GM12878 (cell line): ENCODE data around the gene MID1. TPM values are rescaled to one million over a fixed set of nuclear protein-coding genes. Genes with fewer than 3 reads are reported as not detected.

Source experiments
- ATAC-seq: fragments of 200-7000 bp; cut with Tn5 transposase; 3 replicates; pipeline ENCODE4 v1.9.1; 2020; ENCODE audit warnings: mild to moderate bottlenecking, moderate library complexity
- BruUV-seq: library from RNA; stranded (reverse); fragments of 400-500 nt; replicated peaks from 2 replicates; lab custom pipeline; 2021; lab: Mats Ljungman, UMichigan
- CTCF ChIA-PET: fragments of 300-600 bp; sonication (Branson Sonifier 250); formaldehyde crosslinking; extraction: SDS; loops from one replicate; lab custom pipeline; 2021; ENCODE audit warnings: inconsistent platforms; lab: Yijun Ruan, JAX
- POLR2A ChIA-PET: fragments of 350-600 bp; formaldehyde crosslinking; extraction: SDS; loops from one replicate; lab custom pipeline; 2021; ENCODE audit warnings: inconsistent platforms; lab: Charles Lee
- RAD21 ChIA-PET: fragments of 300-600 bp; sonication (Branson Sonifier 250); formaldehyde crosslinking; loops from one replicate; lab custom pipeline; 2023; ENCODE audit warnings: antibody characterized with exemption; ENCODE audit not compliant: unreplicated experiment; lab: Charles Lee
- SMC1A ChIA-PET: fragments of 300-600 bp; sonication (Branson Sonifier 250); formaldehyde crosslinking; loops from one replicate; lab custom pipeline; 2023; ENCODE audit not compliant: unreplicated experiment, uncharacterized antibody; lab: Charles Lee
- DNase-seq: peaks from one replicate; pipeline ENCODE4 v3.0.0-alpha.2; 2011; ENCODE audit warnings: low read depth, low spot score
- FAIRE-seq: peaks from 3 replicates; lab custom pipeline; 2011; peaks lifted over from hg19 to GRCh38; lab: Jason Lieb, UNC
- H2AFZ ChIP-seq: 2 replicates; pipeline ENCODE4 v1.6.0; 2011; ENCODE audit warnings: low read depth, low read length, control low read depth; ENCODE audit not compliant: control insufficient read depth
- H3K27ac ChIP-seq: 2 replicates; pipeline ENCODE4 v1.5.1; 2011; ENCODE audit warnings: control low read depth; ENCODE audit not compliant: control insufficient read depth, insufficient read depth
- H3K27me3 ChIP-seq, 2 experiments: replicated peaks in 1 of 2; 2 replicates each; pipeline versions ENCODE4 v1.6.0 to v1.6.1; 2011; ENCODE audit warnings: low read length in 1 of 2; ENCODE audit not compliant: control insufficient read depth in 2 of 2, insufficient read depth in 2 of 2
- H3K36me3 ChIP-seq, 2 experiments: 2 replicates each; pipeline ENCODE4 v1.5.1; 2011; ENCODE audit warnings: low read length in 1 of 2; ENCODE audit not compliant: control insufficient read depth in 2 of 2, insufficient read depth in 2 of 2
- H3K4me1 ChIP-seq: 2 replicates; pipeline ENCODE4 v1.6.1; 2011; ENCODE audit warnings: mild to moderate bottlenecking, low read length, moderate library complexity, mixed read lengths; ENCODE audit not compliant: control insufficient read depth, insufficient read depth
- H3K4me2 ChIP-seq: 2 replicates; pipeline ENCODE4 v1.6.0; 2011; ENCODE audit warnings: control low read depth; ENCODE audit not compliant: control insufficient read depth, insufficient read depth
- H3K4me3 ChIP-seq: fragments of 200-600 bp; sonication (generic); 2 replicates; pipeline ENCODE4 v1.5.1; 2016
- H3K79me2 ChIP-seq: 2 replicates; pipeline ENCODE4 v1.6.0; 2011; ENCODE audit warnings: low read length; ENCODE audit not compliant: control insufficient read depth, insufficient read depth
- H3K9ac ChIP-seq: 2 replicates; pipeline ENCODE4 v1.8.0; 2011; ENCODE audit warnings: low read length, control low read depth, mixed read lengths; ENCODE audit not compliant: control insufficient read depth, insufficient read depth
- H3K9me3 ChIP-seq: replicated peaks from 3 replicates; pipeline ENCODE4 v1.5.1; 2011; ENCODE audit warnings: mild to moderate bottlenecking, low read length; ENCODE audit not compliant: control insufficient read depth, insufficient read depth
- H4K20me1 ChIP-seq: 2 replicates; pipeline ENCODE4 v1.6.0; 2011; ENCODE audit not compliant: control insufficient read depth, insufficient read depth
- ASH2L ChIP-seq: fragments of 300-600, 200-600 bp; sonication (generic); IDR thresholded peaks from 2 replicates; pipeline ENCODE4 v1.6.1; 2017; ENCODE audit warnings: low read depth, mild to moderate bottlenecking, borderline replicate concordance
- HDAC6 ChIP-seq: fragments of 200-600 bp; sonication (generic); IDR thresholded peaks from one replicate; pipeline ENCODE4 v1.8.0; 2017; ENCODE audit warnings: antibody characterized with exemption; ENCODE audit not compliant: unreplicated experiment
- IKZF2 ChIP-seq, 2 experiments: fragments of 450-650 bp; IDR thresholded peaks; 2 replicates each; pipeline ENCODE4 v1.6.1; 2017; ENCODE audit warnings: mild to moderate bottlenecking in 2 of 2, moderate library complexity in 2 of 2
- MTA3 ChIP-seq: IDR thresholded peaks from 2 replicates; pipeline ENCODE4 v1.6.1; 2012; ENCODE audit warnings: low read length, inconsistent platforms, borderline replicate concordance
- MXI1 ChIP-seq: fragments of 150-350 bp; IDR thresholded peaks from 2 replicates; pipeline ENCODE4 v1.6.1; 2011; ENCODE audit warnings: low read depth, mild to moderate bottlenecking, inconsistent platforms, low read length, improper control_type of control experiment
- MYC ChIP-seq: IDR thresholded peaks from 2 replicates; pipeline ENCODE4 v1.6.1; 2011; ENCODE audit warnings: mild to moderate bottlenecking, low read length, moderate library complexity, inconsistent platforms; ENCODE audit not compliant: insufficient read depth, insufficient replicate concordance, insufficient read length, severe bottlenecking
- PAX5 ChIP-seq: IDR thresholded peaks from 2 replicates; pipeline ENCODE4 v1.6.1; 2011; ENCODE audit warnings: low read depth, low read length, borderline replicate concordance
- POLR2A ChIP-seq: IDR thresholded peaks from 2 replicates; pipeline ENCODE4 v1.6.1; 2011; ENCODE audit warnings: low read depth, mild to moderate bottlenecking, low read length
- SIX5 ChIP-seq: IDR thresholded peaks from 2 replicates; pipeline ENCODE4 v1.6.1; 2011; ENCODE audit warnings: mild to moderate bottlenecking, low read depth, low read length, moderate library complexity; ENCODE audit not compliant: severe bottlenecking
- ZZZ3 ChIP-seq: IDR thresholded peaks from 2 replicates; pipeline ENCODE4 v1.6.1; 2011; ENCODE audit warnings: low read depth; ENCODE audit not compliant: control insufficient read depth, insufficient read length
- WGBS: methylation state at CpG from one replicate; pipeline ENCODE4 v1.1.6; 2016; ENCODE audit warnings: low lambda C conversion rate; ENCODE audit not compliant: insufficient replicate concordance, insufficient coverage; ENCODE audit errors: missing lambda C conversion rate; 5-methylcytosine and 5-hydroxymethylcytosine counted together
- in situ Hi-C: fragments of 300-500 bp; cut with MboI; formaldehyde crosslinking; loops from 9 replicates; pipeline ENCODE4 v1.14.3; 2018; ENCODE audit warnings: mixed read lengths
- intact Hi-C: fragments of 100-400 bp; cut with micrococcal nuclease; formaldehyde crosslinking; loops from one replicate; pipeline ENCODE4 v1.14.2; 2022; ENCODE audit not compliant: unreplicated experiment
- polyA plus RNA-seq, 11 experiments: library from polyadenylated mRNA; depleted of rRNA in 4 of 11; unstranded in 6 of 11; stranded (reverse) in 5 of 11; fragments of >200 nt; fragmentation: Nextera tagmentation in 4 of 11; fragmentation: Illumina TruSeq in 1 of 11; extraction: Ambion mirVana in 4 of 11; extraction: Trizol in 1 of 11; gene quantifications; 1 replicate in 1 of 11; 2 replicates in 10 of 11; pipeline versions ENCODE4 v1.2.1 to v1.2.3, GENCODE V29; 2011 to 2016; ENCODE audit warnings: inconsistent platforms in 2 of 11, missing spikeins in 2 of 11, low read depth in 1 of 11
- total RNA-seq, 4 experiments: library from RNA; depleted of rRNA in 3 of 4; stranded (reverse); fragments of >200 nt in 3 of 4; fragmentation: Illumina TruSeq in 1 of 4; extraction: Trizol in 1 of 4; gene quantifications; 2 replicates each; pipeline versions ENCODE4 v1.2.1 to v1.2.3, GENCODE V29; 2013 to 2021
- TF ChIP-seq, protein P1 (sequence below): fragments of 450-650 bp; formaldehyde crosslinking; IDR thresholded peaks from 2 replicates; pipeline ENCODE4 v1.4.0; 2022; ENCODE audit warnings: mild to moderate bottlenecking, moderate library complexity

Gene MID1
- total and polyA plus RNA-seq, 10 of the 15 experiments (the other 5 are each of a cell fraction or from before 2014, with no cell fraction given) = 0.04 to 0.51 (median 0.14) TPM; not detected in 1

DNA sequence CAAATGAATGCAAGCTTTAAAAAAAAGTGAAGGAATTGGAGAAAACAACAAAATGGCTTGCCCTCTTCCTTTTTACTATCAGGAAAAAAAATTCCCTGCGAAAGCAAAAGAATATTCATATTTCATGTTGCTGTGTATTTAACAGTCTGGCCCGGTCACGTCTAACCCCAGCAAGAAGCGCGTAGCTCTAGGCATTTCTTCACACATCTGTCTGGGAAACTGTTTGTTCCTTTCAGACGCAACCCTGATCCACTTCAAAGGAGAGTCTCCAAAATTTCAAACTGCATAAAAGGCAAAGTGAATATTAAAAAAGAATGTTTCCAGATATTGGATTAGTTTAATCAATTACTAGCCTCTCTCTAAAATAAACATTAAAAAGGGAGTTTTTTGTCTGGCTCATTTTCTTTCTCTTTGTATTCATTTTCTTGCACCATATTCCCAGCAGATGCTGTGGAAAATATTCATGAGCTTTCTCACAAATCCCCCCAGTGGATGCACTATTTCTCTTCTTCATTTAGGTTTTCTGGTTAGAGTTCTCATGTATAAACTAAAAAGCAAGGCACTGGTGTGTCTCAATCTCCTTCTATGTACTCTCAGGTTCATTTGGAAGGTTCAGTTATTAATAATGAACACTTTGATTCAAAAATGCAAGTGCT is 145.3 kb downstream of the MID1 start:
- no peak for DNase-seq
- H3K4me1 ChIP-seq = no peaks in the 10 kb centered on the region
- no peak overlapping the region for H3K9ac ChIP-seq
- H3K36me3 ChIP-seq = no peaks in the 10 kb centered on the region
- 64% methylated on average over 6 of the region's 6 CpGs for WGBS
- RAD21 ChIA-PET = no interaction called here
- FAIRE-seq = no peak
- no peak for ATAC-seq
- no peak overlapping the region for H3K4me3 ChIP-seq
- no peaks in the 10 kb centered on the region for H3K9me3 ChIP-seq
- H3K79me2 ChIP-seq = no peaks in the 10 kb centered on the region
- no peak overlapping the region for H2AFZ ChIP-seq
- in situ Hi-C loops = no loop called here
- POLR2A ChIA-PET = no interaction called here
- intact Hi-C loops = no loop called here
- no peak overlapping the region for H3K4me2 ChIP-seq
- no peak for TF ChIP-seq PAX5
- TF ChIP-seq HDAC6 = no peak
- TF ChIP-seq ZZZ3 = no peak
- no peak for TF ChIP-seq ASH2L
- no peak for TF ChIP-seq IKZF2 (IDR thresholded peaks at IDR 0.05)
- TF ChIP-seq MTA3 = no peak
- TF ChIP-seq MXI1 = no peak
- no peaks in the 10 kb centered on the region for H4K20me1 ChIP-seq
- CTCF ChIA-PET = no interaction called here
- no peak overlapping the region for H3K27ac ChIP-seq
- no peaks in the 10 kb centered on the region for H3K27me3 ChIP-seq
- BruUV-seq = no TSS peak
- SMC1A ChIA-PET = no interaction called here

DNA sequence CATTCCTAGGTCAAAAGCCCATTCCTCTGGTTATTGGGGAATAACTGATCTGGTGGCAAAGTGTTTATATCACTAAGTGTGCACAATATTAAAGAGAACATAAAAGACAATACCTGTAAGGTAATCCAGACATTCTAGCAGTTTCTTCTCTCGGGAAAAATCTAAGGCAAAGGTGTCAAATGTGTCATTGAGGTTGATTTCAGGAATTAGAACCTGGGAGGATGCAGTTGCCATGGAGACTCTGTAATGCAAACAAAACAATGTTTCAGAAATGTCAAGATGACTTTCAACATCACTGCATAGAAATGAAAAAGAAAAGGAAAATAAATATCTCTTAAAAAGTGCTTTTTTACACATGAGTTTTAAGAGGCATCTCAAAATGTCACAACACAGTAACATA is 145.9 kb downstream of the MID1 start:
- ATAC-seq (no peak), DNase-seq (no peak), FAIRE-seq (no peak)
- TF ChIP-seq SIX5 = no peak
- no peak for TF ChIP-seq POLR2A
- no peak for TF ChIP-seq MYC
- TF ChIP-seq, protein P1, sequence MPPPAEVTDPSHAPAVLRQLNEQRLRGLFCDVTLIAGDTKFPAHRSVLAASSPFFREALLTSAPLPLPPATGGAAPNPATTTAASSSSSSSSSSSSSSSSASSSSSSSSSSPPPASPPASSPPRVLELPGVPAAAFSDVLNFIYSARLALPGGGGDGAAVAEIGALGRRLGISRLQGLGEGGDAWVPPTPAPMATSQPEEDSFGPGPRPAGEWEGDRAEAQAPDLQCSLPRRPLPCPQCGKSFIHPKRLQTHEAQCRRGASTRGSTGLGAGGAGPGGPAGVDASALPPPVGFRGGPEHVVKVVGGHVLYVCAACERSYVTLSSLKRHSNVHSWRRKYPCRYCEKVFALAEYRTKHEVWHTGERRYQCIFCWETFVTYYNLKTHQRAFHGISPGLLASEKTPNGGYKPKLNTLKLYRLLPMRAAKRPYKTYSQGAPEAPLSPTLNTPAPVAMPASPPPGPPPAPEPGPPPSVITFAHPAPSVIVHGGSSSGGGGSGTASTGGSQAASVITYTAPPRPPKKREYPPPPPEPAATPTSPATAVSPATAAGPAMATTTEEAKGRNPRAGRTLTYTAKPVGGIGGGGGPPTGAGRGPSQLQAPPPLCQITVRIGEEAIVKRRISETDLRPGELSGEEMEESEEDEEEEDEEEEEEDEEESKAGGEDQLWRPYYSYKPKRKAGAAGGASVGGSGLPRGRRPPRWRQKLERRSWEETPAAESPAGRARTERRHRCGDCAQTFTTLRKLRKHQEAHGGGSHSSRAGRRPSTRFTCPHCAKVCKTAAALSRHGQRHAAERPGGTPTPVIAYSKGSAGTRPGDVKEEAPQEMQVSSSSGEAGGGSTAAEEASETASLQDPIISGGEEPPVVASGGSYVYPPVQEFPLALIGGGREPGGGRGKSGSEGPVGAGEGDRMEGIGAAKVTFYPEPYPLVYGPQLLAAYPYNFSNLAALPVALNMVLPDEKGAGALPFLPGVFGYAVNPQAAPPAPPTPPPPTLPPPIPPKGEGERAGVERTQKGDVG (CRISPR knock-in tag) = no peak
- no peaks in the 10 kb centered on the region for H3K4me1 ChIP-seq
- RAD21 ChIA-PET = no interaction called here
- no TSS peak for BruUV-seq
- H3K79me2 ChIP-seq = no peaks in the 10 kb centered on the region
- CTCF ChIA-PET = no interaction called here
- no peaks in the 10 kb centered on the region for H3K27me3 ChIP-seq
- no peaks in the 10 kb centered on the region for H3K36me3 ChIP-seq
- H3K9ac ChIP-seq = no peak overlapping the region
- H4K20me1 ChIP-seq = no peaks in the 10 kb centered on the region
- H3K4me3 ChIP-seq = no peak overlapping the region
- no peaks in the 10 kb centered on the region for H3K9me3 ChIP-seq
- in situ Hi-C loops (no loop called here), intact Hi-C loops (no loop called here)
- H2AFZ ChIP-seq = no peak overlapping the region
- WGBS = 5% methylated on average over 1 of the region's 1 CpG
- H3K27ac ChIP-seq = no peak overlapping the region
- SMC1A ChIA-PET = no interaction called here
- no peak overlapping the region for H3K4me2 ChIP-seq
- POLR2A ChIA-PET = no interaction called here
